Stimulated activated CD8-positive, alpha-beta memory T cell treated with anti-CD3 and anti-CD28 coated beads, Interleukin-15, amount 100 ng/mL, for 4 hours (primary cell): Measurements from ENCODE around the gene C3orf18.

ENCODE experiments used
- DNase-seq, 2 donors: peaks; one replicate each; pipeline ENCODE4 v3.0.0-alpha.2; 2020; ENCODE audit warnings: low read depth in 2 of 2

C3orf18 gene

DNA sequence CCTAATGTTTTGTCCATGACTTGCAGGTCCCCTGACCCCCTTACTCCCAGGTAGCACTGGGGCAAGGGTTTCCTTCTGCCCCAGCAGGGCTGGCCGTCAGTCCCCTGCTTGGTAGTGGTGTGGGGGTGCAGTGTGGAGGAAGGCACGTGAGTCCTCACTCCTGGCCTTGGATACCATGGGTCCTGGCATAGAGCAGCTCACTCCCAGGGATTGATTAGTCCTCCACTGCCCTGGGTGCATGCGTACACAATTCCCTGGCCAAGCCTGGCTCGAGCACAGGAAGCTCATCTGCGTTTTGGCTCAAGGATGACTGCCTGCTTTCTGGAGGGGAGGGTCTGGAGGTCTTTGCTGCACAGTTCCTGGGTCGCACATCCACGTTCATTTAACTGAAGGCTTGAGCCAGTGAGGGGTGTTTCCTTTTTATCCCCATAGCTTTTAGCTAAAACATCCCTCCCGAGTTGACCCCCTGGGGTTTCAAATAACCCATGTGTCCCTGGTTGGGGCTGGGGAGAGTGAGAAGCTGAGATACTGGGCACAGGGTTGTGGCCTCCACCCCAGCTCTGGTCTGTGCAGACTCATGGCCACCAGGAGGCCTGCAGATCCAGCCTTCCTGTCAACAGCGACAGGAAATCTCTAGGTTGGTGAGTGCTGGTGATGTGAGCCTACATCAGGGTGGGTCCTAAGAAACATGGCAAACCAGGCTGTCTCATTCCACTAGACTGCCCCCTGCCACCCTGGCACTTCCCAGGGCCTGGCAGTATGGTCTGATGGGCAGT, 13.3 kb upstream of the C3orf18 start:
- no peak for DNase-seq

DNA sequence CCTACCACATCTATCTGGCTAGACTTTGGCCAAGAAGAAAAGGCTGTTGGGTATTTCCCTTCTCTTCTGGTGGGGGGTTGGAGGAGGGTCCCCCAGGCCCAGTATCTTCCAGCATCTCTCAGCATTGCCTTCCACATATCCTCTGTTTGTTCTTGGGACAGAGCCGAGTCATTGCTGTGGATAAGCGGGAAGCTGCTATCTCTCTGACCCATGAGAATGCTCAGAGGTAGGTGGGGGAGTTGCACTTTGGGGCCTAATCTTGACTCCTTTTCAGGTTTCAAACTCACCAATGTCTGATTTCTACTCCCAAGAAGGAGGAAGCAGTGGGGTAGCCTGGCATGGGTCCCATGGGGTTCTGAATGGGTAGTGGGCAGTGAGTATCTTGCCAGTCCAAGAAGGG, 9.8 kb upstream of the C3orf18 start:
- no peak for DNase-seq

DNA sequence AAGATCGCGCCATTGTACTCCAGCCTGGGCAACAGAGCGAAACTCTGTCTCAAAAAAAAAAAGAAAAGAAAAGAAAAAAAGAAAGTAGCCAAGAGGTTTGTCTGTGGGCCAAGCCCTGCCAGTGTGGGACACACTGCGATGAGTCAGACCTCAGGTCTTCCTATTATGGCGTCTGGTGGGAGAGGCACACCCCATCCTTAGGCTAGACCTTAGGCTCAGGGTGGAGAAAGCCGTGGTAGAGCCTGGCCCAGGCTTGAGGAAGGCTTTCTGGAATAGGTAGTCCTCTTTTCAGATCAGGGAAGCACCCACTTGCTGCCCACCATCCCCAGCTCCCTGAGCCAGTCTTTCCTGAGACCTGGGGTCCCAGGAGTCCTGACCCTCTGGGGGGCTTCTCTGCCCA, 7.8 kb upstream of the C3orf18 start:
- DNase-seq, result no peak

DNA sequence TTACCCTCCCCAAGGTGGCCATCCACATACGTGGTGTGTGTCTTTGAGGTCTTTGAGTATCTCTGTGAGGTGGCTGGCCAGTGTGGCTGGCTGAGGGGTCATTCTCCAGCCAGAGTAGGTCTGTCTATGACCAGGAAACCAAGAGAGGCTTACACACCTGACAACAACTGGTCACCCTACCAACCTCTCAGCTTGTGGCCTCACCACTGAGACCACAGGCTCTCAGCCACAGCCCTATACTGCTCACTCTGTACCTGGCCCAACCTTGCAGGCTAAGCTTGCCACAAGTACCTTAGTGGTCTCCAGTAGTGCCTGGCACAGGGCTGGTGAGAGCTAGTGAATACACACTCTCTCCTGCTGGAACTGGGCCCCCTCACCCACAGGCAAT, 6.9 kb upstream of the C3orf18 start:
- no peak for DNase-seq

DNA sequence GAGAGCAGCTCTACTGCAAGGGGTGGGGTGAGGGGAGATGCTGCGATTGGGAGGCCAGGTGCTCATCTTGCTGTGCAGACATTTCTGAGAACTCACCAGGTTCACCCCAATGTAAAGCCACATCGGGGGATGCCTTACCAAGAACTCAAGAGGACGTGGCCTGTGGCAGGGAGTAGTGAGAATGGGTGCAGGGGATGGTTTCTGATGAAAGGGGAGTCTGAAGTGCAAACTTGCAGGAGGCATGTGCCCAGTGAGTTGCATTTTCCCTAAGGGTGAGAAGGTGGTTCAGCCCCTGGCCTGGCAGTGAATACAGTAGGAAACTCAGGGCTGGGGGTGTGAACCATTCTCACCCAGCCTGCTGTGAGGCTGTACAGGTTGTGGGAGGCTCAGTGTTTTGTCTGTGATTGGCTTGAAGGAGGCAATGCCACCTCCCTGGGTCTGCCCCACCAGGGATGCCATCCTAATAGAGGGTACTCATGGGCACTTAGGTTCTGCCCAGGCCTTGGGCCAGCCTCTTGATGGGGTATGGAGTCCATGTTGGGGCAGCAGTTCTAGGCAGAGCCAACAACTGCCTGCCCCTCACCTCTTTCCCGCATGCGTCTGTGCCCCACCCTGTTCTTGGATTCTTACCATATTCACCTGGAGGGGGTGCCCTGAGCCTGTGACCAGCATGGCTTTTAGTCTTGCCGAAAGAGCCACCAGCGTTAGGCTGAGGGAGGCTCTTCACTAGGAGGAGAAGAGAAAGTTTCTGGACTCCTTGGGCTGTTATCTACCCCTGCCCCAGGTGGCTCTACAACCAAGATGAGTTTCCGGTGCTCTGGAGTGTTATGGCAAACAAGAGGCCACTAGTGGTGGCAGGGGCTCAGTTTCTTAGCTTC, 6.3 kb upstream of the C3orf18 start:
- DNase-seq, result peak; percentile 62 to 79

DNA sequence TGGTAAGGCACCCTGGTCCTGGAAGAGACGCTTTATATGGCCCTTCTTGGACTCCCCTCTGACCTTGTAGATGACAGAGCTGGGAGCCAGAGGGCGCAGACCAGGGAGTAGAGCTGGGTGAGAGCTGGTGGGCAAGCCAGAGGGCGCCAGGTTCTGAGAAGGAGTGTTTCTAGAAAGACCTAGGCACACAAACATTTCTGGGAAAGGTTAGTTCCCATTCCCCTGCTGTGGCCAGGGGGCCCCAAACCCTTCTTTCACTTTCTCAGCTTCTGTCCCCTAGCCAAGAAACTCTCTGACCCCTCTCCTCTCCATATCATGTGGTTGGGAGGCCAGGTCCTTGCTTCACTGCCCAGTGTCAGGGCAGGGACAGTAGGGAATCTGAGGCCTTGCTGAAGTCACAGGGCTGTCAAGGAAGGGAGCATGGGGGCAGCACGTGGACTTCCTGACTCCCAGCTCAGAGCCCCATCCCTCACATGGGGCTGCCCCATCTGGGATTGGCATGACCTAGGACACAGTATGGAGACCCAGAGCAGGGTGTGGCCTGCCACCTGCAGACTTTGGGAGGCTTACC, 5.3 kb upstream of the C3orf18 start:
- peak in 1 of 2 donors; percentile 21 for DNase-seq

DNA sequence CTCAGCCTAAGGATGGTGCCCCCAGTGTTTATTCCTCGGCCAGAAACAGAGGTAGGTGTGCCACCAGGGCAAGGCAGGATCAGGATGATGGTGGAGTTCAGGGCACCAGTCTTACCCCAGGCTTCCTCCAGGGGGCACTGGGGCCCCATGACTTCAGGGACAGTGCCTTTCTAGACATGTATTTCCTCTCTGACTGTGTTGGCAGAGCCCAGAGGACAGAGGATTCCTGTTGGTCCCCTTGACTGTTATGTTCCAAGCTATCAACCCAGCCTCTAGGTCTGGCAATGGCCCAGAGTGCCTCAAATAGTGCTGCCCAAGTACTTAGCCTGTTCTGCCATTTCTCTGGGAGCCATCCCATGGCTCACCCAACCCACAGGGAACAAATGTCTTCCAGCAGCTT, 4.6 kb upstream of the C3orf18 start:
- DNase-seq, result peak; percentile 54 to 66

DNA sequence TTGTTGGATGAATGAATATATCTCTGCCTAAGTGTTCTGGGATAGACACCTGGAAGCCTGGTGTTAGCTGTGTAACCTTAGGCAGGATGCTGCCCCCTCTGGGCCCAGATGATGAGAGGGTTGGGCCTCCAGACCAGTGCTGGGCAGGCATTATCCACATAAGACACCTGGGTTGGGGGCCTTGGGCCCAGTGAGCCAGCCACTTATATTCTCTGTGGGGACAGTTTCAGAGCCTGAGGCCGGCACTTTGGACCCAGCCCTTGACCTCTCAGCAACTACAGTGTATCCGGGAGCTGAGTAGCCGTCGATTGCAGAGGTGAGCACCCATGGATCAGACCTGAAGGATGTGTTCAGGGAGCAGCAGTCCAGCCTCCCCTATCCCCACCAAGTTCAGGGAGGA, 3.9 kb upstream of the C3orf18 start:
- no peak for DNase-seq

DNA sequence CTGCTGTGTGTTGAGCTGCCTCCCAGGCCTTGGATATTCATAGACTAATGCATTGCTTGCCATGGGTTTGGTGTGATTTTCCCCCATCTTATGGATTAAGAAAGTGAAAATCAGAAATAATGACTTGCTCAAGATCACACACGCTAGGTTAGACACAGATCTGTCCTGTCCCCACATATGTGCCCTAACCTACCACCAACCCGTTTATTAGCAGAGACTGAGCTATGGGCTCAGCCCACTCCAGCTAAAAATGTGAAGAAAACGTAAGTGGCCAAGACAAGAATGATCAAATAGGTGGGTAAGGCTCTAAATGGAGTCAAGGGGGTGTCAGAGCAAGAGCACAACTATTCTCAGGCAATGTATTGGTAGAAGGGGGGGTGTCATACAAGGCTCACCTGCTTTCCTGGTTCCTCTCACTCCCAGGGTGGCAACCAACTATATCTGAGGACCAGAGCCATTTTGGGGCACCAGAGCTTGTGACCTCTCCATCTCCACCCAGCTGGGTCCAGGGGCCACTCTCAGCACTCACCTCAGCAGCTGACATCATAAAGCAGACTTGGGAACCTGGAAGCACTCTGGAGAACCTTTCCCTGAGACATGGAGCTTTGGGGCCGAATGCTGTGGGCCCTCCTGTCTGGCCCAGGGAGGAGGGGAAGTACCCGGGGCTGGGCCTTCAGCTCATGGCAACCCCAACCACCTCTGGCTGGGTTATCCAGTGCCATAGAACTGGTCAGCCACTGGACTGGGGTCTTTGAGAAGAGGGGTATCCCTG, 3.1 kb upstream of the C3orf18 start:
- DNase-seq, result no peak

DNA sequence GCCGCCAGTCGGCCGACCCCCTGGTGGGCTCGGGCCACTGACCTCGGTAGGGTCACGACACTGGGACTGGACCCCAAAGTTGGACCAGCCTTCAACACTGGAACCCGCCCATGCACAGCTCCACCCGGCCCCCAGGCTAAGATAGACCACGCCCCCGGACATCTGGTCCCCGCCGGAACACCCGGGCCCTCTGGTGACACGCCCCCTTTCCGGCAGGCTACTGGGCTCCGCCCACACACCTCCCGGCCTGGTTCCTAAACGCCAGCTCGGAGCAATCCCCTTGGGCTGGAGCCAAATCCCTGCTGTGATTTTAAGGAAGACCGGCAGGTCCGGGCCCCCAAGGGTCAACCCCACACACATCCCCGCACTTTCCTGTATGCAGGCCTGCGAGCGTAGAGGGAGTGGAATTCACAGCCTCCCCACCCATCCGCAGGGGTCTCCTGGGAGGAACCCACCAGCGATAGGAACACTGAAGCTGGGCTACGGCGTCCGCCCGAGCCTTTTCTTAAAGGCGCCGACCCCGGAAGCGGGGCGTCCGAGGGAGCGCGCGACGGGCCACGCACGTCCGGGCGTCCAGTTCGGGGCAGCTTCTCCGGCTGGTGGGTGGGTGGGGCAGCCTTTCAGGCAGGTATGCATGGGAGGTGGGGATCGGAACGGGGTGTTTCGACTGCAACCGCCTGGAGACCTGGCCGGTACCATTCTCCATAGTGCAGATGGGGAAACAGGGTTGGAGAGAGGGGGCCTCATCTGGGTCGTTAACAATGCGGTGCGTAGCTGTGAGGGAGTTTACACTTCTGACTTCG, 1.6 kb upstream of the C3orf18 start, which contains the start of gene HEMK1:
Gene HEMK1 (plus strand): TSS at position 576 of the 803 bp plus-strand sequence. CDS start 1,583 bp downstream, outside the sequence.
- peak; percentile 82 to 90 for DNase-seq

DNA sequence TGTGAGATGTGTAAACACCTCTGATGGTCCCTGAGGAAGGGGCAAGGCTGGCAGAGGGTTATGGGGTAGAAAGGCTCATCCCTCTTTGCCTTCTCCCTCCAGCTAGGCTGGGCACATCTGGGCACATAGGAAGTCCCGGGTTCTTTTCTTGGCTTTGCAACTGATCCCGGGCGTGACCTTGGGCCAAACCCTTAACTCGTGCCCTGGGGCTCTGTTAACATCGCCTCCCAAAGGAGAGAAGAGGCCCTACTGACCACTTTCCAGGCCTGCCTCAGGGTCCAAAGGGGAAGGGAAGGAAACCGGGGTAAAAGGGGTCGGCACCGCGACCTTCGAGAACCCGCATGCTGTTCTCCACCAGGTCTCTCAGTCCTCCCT, 549 bp downstream of the C3orf18 start:
- no peak for DNase-seq

DNA sequence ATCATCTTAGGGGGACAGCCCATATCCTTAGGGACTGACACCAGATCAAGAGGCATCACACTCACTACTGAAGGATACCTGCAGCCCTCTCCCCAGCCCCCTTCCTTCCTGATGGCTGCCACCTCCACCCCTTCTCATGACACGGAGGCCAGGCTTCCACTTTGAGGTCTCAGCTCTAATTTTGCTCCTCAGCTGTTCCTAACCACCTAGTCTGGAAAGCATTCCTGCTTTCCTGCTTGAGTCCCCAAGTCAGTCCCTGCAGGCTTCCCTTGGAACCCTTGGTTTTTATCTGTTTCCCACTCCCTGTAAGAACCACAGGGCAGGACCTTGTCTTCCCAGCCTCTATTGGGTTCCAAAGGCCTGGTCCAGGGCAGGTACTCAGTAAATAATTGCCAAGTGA, 3.2 kb downstream of the C3orf18 start:
- no peak for DNase-seq

DNA sequence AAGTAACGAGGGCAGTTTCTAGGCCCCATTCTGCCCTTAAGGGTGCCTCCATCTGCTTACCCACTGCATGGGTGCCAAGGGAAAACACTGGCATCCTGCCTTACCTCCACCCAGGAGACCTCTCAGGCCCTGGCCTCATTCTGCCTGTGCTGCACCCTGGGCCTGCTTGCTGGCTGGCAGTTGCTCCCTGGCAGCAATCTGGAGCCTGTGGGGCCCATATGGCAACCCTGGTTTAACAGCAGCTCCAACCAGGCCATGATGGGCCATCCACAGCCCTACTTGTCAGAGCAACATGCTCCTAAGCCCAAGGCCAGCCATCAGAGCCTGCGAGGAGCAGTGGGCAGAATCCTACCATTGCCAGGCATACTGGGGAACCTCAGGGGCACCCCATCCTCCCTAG, 3.7 kb downstream of the C3orf18 start:
- DNase-seq, result no peak

DNA sequence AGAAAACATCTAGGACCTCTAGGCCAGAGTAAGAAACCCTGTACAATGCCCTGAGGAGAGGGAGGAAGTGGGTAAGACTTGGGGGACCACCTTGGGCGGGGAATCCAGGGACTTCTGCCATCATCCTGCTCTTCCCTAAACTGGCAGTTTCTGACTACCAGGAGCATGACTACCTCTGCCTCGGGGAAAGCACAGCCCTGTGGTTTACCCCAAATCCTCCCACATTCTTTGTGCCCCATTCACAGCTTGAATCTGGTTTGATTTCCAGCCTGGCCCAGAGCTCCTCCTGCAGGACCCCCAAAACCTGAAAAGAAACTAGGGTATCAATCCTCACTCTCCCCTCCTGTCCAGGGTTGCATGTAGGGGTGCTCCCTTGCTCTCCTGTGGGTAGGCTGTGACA, 4.7 kb downstream of the C3orf18 start:
- DNase-seq, result no peak

DNA sequence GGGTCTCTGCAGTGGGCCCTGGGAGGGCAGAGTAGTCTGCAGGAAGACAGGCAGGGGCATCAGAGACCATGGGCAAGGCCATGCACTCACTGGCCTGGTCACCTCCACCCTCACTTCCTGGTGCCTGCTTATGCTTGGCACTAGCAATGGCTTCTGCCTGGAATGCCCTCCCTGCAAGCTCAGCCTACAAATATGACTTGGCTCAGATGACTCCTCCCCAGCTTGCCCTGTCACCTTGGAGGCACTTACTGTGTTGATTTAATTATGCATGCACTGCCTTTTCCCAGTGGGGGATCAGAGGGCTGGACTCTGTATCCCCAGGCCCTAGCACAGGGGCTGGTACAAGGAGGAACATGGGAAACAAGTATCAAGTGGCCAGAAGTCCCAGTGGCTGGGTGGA, 7.8 kb downstream of the C3orf18 start:
- DNase-seq, result no peak

DNA sequence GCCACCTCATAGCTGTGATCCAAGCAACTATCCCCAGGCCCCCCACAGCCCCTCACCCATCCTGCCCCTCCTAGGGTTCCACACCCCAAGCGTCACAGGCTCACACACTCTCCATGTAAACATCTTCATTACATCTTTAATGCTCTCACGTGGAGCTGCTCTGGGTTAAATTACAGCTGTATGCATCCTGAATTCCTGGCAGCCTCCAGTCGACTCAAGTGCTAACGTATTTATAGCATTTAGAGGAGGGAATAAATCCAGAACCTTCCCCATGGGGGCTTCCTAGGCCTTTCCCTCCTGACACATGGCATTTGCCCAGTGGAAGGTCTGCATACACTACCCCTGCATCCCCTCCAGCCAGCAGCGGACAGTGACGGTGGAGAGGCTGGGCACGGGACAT, 9.6 kb downstream of the C3orf18 start:
- DNase-seq, result no peak

DNA sequence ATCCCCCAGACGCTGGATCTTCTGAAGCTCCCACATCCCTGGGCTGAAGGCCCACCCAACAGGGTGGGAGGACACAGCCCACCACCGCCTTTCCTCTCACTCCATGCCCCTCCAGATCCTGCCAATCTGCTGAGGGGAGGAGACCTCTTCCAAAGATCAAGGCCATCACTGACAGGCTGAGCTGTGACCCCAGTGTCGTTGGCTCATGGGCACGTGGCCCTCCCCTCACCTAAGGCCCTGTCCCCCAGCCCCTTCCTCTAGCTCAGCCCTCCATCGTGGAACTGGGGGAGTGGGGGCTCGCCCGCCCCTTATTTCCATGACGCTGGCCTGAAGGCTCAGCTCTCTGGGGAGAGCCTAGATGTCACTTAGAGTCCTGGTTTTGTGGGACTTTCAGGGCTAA, 10.4 kb downstream of the C3orf18 start:
- DNase-seq, result no peak

DNA sequence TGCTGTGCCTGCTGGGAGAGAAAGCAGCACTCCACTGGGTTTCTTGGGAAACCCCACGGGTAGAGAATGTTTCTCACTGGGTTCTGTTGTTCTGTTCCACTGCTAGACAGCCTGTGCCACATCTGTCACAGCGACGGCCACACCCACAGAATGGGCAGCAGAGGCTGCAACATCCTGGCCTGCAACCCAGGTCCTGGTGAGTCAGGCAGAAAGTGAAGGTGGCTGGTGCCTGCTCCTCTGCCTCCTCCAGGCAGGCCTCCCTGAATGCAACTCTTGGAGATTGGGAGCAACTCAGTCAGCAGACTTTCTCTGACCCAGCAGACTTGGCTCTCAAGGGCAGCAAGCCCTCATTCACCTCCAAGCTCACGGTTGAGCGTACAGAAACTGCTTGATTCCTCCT, 13.0 kb downstream of the C3orf18 start:
- no peak for DNase-seq

DNA sequence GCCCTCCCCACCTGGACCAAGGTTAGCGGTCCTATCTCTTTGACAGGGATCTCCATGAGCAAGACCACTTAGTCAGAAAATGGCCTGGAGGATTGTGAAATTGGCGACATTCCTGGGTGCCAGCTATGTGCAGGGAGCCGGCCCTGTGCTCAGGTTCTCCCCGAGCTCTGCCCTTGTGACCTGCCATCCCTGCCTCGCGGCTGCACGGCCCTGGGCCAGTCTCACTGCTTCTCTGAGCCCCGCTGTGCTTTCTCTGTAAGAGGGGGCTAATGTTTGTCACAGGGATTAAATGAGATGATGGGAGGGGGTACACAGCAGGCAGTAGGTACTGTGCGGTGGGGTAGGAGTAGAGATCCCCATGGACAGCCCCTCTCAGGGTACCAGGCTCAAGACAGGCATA, 14.9 kb downstream of the C3orf18 start:
- no peak for DNase-seq

DNA sequence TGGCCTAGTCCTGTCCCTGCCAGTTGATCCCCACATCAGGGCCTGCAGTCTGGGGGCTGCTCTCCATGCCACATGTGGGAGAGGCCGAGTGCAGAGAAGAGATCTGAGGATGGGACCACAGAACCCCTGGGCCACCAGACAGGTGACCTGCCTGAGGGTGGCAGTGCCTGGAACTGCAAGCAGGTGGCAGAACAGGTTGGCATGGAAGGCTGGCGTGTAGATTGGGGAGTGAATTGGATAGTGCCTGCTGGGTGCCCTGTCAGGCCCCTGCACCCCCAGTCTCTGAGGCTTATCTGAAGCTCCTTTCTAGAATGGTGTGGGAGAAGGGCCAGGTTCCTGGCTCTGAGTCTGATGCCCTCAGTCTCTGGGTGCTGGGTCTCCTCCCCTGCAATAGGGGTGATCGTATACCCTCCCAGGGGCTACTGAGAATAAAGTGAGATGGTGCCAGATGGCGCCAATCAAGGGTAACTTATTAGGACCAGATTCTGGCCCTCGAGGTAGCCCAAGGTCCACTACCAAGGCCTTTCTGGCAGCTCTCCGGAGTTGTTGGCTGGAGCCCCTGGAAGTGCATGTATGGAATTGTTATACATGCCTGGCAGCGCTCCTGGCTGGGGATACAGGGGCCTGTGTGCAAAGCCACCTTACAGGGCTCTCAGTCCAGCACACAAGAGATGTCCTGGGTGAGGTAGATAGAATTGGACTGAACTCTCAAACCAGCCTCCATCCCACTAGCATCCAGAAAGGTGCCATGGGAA, 15.7 kb downstream of the C3orf18 start:
- no peak for DNase-seq
